Esophagus squamous epithelium (tissue), 4 donors: ENCODE measurements around the gene GNAI1.

Source experiments
- POLR2A ChIP-seq, 4 donors: fragments of 450-650 bp; IDR thresholded peaks; one replicate each; pipeline ENCODE4 v1.6.1; 2017; ENCODE audit warnings: antibody characterized with exemption in 4 of 4, mild to moderate bottlenecking in 4 of 4, moderate library complexity in 3 of 4
- TF ChIP-seq, protein P1 (sequence below), 6 experiments: fragments of 450-650 bp in 4 of 6; fragments of 200-600 bp in 2 of 6; sonication (generic) in 2 of 6; IDR thresholded peaks; one replicate each; pipeline ENCODE4 v1.5.1; 2016 to 2019; ENCODE audit warnings: antibody characterized with exemption in 6 of 6, mild to moderate bottlenecking in 4 of 6, moderate library complexity in 4 of 6

DNA sequence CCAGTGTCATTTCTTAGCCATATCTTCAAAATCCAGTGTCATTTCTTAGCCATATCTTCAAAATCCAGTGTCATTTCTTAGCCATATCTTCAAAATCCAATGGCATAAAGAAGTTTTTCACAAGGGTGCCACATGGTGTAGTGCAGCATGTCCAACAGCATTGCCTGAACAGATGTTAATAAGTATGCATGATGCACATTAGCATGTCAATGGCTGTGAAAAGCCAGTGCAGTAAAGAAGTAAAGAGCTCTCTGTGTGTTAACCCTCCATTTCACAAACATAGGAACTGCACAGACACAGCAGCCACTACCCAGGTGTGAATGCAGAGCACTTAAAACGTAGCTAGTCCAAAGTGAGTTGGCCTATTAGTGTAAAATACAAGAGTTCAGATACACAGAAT lies 89.8 kb downstream of the GNAI1 start:
- TF ChIP-seq, protein P1, sequence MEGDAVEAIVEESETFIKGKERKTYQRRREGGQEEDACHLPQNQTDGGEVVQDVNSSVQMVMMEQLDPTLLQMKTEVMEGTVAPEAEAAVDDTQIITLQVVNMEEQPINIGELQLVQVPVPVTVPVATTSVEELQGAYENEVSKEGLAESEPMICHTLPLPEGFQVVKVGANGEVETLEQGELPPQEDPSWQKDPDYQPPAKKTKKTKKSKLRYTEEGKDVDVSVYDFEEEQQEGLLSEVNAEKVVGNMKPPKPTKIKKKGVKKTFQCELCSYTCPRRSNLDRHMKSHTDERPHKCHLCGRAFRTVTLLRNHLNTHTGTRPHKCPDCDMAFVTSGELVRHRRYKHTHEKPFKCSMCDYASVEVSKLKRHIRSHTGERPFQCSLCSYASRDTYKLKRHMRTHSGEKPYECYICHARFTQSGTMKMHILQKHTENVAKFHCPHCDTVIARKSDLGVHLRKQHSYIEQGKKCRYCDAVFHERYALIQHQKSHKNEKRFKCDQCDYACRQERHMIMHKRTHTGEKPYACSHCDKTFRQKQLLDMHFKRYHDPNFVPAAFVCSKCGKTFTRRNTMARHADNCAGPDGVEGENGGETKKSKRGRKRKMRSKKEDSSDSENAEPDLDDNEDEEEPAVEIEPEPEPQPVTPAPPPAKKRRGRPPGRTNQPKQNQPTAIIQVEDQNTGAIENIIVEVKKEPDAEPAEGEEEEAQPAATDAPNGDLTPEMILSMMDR (IDR thresholded peaks at IDR 0.05), result no peak
- TF ChIP-seq POLR2A (IDR thresholded peaks at IDR 0.05), result no peak
